Caco-2 (cell line): ENCODE measurements around the gene RHPN2. TPM values are rescaled to one million over a fixed set of nuclear protein-coding genes. Genes with fewer than 3 reads are reported as not detected.

Experiments used
- BruUV-seq: library from RNA; stranded (reverse); fragments of 400-500 nt; replicated peaks from 2 replicates; lab custom pipeline; 2021; lab: Mats Ljungman, UMichigan
- CTCF ChIA-PET: fragments of 300-600 bp; sonication (Branson Sonifier 250); formaldehyde crosslinking; loops from one replicate; lab custom pipeline; 2022; ENCODE audit warnings: antibody characterized with exemption; lab: Charles Lee
- POLR2A ChIA-PET: fragments of 300-600 bp; sonication (Branson Sonifier 250); formaldehyde crosslinking; loops from one replicate; lab custom pipeline; 2022; ENCODE audit warnings: antibody characterized with exemption; lab: Charles Lee
- DNase-seq, 2 experiments: peaks; one replicate each; pipeline versions ENCODE4 v3.0.0 to v3.0.0-alpha.2; 2020 to 2022
- H3K27me3 ChIP-seq: replicated peaks from 2 replicates; pipeline ENCODE4 v1.6.0; 2011; ENCODE audit warnings: low read length; ENCODE audit not compliant: control insufficient read depth, insufficient read depth
- H3K36me3 ChIP-seq: 2 replicates; pipeline ENCODE4 v1.5.1; 2011; ENCODE audit warnings: low read length; ENCODE audit not compliant: control insufficient read depth, insufficient read depth
- H3K4me1 ChIP-seq: fragments of 250-450 bp; sonication (Bioruptor Pico); 2 replicates; pipeline ENCODE4 v1.5.1; 2020; ENCODE audit warnings: mild to moderate bottlenecking
- H3K4me3 ChIP-seq: 2 replicates; pipeline ENCODE4 v1.5.1; 2011; ENCODE audit warnings: low read depth, mild to moderate bottlenecking, control low read depth, low read length
- H3K9me3 ChIP-seq: fragments of 250-450 bp; sonication (Bioruptor Pico); 2 replicates; pipeline ENCODE4 v1.5.1; 2020; ENCODE audit warnings: mild to moderate bottlenecking, moderate library complexity
- H3K27ac Mint-ChIP-seq: one replicate; pipeline ENCODE4 v1.8.0; 2022; ENCODE audit warnings: mixed read lengths; ENCODE audit not compliant: unreplicated experiment
- H3K27me3 Mint-ChIP-seq: one replicate; pipeline ENCODE4 v1.8.0; 2022; ENCODE audit warnings: mixed read lengths; ENCODE audit not compliant: insufficient read depth, unreplicated experiment
- H3K36me3 Mint-ChIP-seq: one replicate; pipeline ENCODE4 v1.8.0; 2022; ENCODE audit warnings: mild to moderate bottlenecking, mixed read lengths; ENCODE audit not compliant: insufficient read depth, unreplicated experiment
- H3K4me1 Mint-ChIP-seq: one replicate; pipeline ENCODE4 v1.8.0; 2022; ENCODE audit warnings: low read depth, mixed read lengths; ENCODE audit not compliant: unreplicated experiment
- H3K4me3 Mint-ChIP-seq: one replicate; pipeline ENCODE4 v1.8.0; 2022; ENCODE audit warnings: mild to moderate bottlenecking, moderate library complexity, mixed read lengths; ENCODE audit not compliant: unreplicated experiment
- H3K9me3 Mint-ChIP-seq: one replicate; pipeline ENCODE4 v1.8.0; 2022; ENCODE audit warnings: mixed read lengths; ENCODE audit not compliant: unreplicated experiment
- intact Hi-C: fragments of 100-400 bp; cut with micrococcal nuclease; formaldehyde crosslinking; loops from one replicate; pipeline ENCODE4 v1.10.0; 2022; ENCODE audit not compliant: unreplicated experiment
- total RNA-seq: library from RNA; stranded (reverse); gene quantifications from 2 replicates; pipeline ENCODE4 v1.2.3, GENCODE V29; 2022
- TF ChIP-seq, protein P1 (sequence below), 2 experiments: fragments of 200-600 bp in 1 of 2; IDR thresholded peaks; 1 replicate in 1 of 2; 2 replicates in 1 of 2; pipeline versions ENCODE4 v1.5.1 to v1.8.0; 2011 to 2022; ENCODE audit warnings: antibody characterized with exemption in 1 of 2, control low read depth in 1 of 2, inconsistent platforms in 1 of 2, low read depth in 1 of 2, low read length in 1 of 2, mild to moderate bottlenecking in 1 of 2, moderate library complexity in 1 of 2; ENCODE audit not compliant: insufficient read depth in 1 of 2, severe bottlenecking in 1 of 2, unreplicated experiment in 1 of 2

Gene RHPN2
- total RNA-seq, 1 experiment from 2014 or later: 69.5 TPM

DNA sequence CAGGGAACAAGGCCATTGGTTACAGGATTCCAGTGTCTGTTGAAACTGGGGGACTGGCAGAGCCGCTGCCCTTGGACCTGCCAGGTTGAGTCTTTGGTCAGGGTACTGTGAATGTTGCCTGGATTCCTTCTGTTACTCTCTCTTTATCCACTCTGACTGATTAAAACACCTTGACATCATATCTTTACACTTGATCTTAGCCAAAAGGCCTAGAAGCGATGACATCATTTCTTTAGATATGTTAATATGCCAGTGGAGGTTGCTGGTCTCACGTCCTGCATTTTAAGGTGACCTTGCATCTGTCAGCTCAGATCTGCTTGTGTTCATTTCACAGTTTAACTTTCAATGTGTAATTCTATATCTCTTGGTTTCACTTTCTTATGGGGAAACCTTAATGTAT, 25.5 kb upstream of the RHPN2 start:
- H3K27me3 Mint-ChIP-seq: no peaks in the 10 kb centered on the region
- Histone ChIP-seq H3K4me3 (no peak overlapping the region), H3K36me3 (peaks cover 2% of the 10 kb centered on the region), H3K9me3 (no peaks in the 10 kb centered on the region), H3K4me1 (peaks cover 23% of the 10 kb centered on the region; the same call in 1 of the 2 replicates), H3K27me3 (no peaks in the 10 kb centered on the region)
- peaks cover 14% of the 10 kb centered on the region for H3K4me1 Mint-ChIP-seq
- H3K27ac Mint-ChIP-seq: no peak overlapping the region
- H3K36me3 Mint-ChIP-seq: peaks cover 38% of the 10 kb centered on the region
- ChIA-PET CTCF (no interaction called here), POLR2A (no interaction called here)
- no peaks in the 10 kb centered on the region for H3K9me3 Mint-ChIP-seq
- intact Hi-C loops: no loop called here
- TF ChIP-seq, protein P1, sequence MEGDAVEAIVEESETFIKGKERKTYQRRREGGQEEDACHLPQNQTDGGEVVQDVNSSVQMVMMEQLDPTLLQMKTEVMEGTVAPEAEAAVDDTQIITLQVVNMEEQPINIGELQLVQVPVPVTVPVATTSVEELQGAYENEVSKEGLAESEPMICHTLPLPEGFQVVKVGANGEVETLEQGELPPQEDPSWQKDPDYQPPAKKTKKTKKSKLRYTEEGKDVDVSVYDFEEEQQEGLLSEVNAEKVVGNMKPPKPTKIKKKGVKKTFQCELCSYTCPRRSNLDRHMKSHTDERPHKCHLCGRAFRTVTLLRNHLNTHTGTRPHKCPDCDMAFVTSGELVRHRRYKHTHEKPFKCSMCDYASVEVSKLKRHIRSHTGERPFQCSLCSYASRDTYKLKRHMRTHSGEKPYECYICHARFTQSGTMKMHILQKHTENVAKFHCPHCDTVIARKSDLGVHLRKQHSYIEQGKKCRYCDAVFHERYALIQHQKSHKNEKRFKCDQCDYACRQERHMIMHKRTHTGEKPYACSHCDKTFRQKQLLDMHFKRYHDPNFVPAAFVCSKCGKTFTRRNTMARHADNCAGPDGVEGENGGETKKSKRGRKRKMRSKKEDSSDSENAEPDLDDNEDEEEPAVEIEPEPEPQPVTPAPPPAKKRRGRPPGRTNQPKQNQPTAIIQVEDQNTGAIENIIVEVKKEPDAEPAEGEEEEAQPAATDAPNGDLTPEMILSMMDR (IDR thresholded peaks at IDR 0.05; ENCODE audit: insufficient read depth in 1 of 2, low read depth in 1 of 2, low read length in 1 of 2, severe bottlenecking in 1 of 2, unreplicated experiment in 1 of 2): no peak
- no peak overlapping the region for H3K4me3 Mint-ChIP-seq
- DNase-seq: no peak
- BruUV-seq: no TSS peak

DNA sequence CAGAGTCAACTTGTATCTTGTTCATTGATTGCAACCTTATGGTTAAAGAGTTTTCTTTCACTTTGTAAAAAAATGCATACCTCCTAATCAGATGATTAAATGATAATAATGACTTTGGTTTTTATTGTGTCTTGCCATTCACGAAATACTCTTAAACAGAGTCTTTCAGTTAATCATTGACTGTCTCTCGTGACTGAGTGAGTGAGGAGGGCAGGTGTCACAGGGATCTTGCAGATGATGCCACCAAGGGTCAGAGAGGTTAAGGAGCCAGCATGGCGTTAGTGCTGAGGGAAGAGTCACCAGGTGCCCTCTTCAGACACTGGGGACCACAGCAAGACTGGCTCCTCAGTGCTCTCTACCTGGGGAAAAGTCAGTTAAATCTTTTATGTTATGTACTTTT, 24.3 kb upstream of the RHPN2 start:
- Histone ChIP-seq H3K36me3 (no peaks in the 10 kb centered on the region; the same call in none of the 2 replicates), H3K4me1 (peaks cover 25% of the 10 kb centered on the region; the same call in 1 of the 2 replicates), H3K4me3 (no peak overlapping the region), H3K27me3 (no peaks in the 10 kb centered on the region), H3K9me3 (no peaks in the 10 kb centered on the region)
- POLR2A ChIA-PET: no interaction called here
- intact Hi-C loops: no loop called here
- peaks cover 14% of the 10 kb centered on the region for H3K4me1 Mint-ChIP-seq
- DNase-seq: peak in 1 of 2 experiments; percentile 55
- BruUV-seq: no TSS peak
- H3K9me3 Mint-ChIP-seq: no peaks in the 10 kb centered on the region
- TF ChIP-seq, protein P1 (IDR thresholded peaks at IDR 0.05; ENCODE audit: insufficient read depth in 1 of 2, low read depth in 1 of 2, low read length in 1 of 2, severe bottlenecking in 1 of 2, unreplicated experiment in 1 of 2): no peak
- H3K27ac Mint-ChIP-seq: peak overlapping the region; percentile 13
- CTCF ChIA-PET: no interaction called here
- H3K36me3 Mint-ChIP-seq: peaks cover 37% of the 10 kb centered on the region
- H3K4me3 Mint-ChIP-seq: no peak overlapping the region
- no peaks in the 10 kb centered on the region for H3K27me3 Mint-ChIP-seq

DNA sequence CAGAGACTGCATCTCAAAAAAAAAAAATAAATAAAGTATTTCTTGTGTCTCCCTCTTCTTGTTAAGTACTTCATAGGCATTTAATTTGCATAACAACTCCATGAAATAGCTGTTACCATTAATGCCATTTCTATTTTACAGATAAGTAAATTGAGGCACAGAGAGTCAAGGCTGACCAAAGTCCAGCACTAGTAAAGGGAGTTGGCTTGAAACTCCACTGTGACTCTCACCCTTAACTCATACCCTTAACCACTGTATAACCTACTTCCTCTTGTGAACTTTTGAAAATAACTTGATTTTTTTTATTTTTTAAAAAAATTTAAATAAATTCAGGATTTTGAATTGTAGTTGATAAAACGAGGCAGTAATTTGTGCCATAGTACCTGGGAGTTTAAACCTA, 22.3 kb upstream of the RHPN2 start:
- TF ChIP-seq, protein P1 (IDR thresholded peaks at IDR 0.05; ENCODE audit: insufficient read depth in 1 of 2, low read depth in 1 of 2, low read length in 1 of 2, severe bottlenecking in 1 of 2, unreplicated experiment in 1 of 2): no peak
- no peaks in the 10 kb centered on the region for H3K27me3 ChIP-seq
- no peak overlapping the region for H3K4me3 ChIP-seq
- ChIA-PET POLR2A (no interaction called here), CTCF (no interaction called here)
- no peak for DNase-seq
- peaks cover 21% of the 10 kb centered on the region; the same call in 1 of the 2 replicates for H3K4me1 ChIP-seq
- Mint-ChIP-seq H3K4me3 (no peak overlapping the region), H3K9me3 (no peaks in the 10 kb centered on the region), H3K4me1 (peaks cover 16% of the 10 kb centered on the region), H3K27me3 (no peaks in the 10 kb centered on the region), H3K36me3 (peaks cover 37% of the 10 kb centered on the region), H3K27ac (no peak overlapping the region)
- H3K36me3 ChIP-seq: no peaks in the 10 kb centered on the region; the same call in none of the 2 replicates
- intact Hi-C loops: no loop called here
- no peaks in the 10 kb centered on the region for H3K9me3 ChIP-seq
- BruUV-seq: no TSS peak
